BLaER1 treated with 17β-estradiol and CSF1 and Interleukin-3, amounts not matched to agents 10 nM and 100 nM (cell line): ENCODE data around the gene CCDC70.

Source experiments
- H3K27ac ChIP-seq, 11 experiments: shearing (Covaris generic); formaldehyde crosslinking; 2 replicates each; pipeline ENCODE4 v1.8.1; 2022
- H3K27me3 ChIP-seq, 11 experiments: shearing (Covaris generic); formaldehyde crosslinking; 2 replicates each; pipeline ENCODE4 v1.8.1; 2022
- H3K36me3 ChIP-seq, 11 experiments: shearing (Covaris generic); formaldehyde crosslinking; 2 replicates each; pipeline ENCODE4 v1.8.1; 2022
- H3K4me1 ChIP-seq, 10 experiments: shearing (Covaris generic); formaldehyde crosslinking; 2 replicates each; pipeline ENCODE4 v1.8.1; 2022
- H3K4me2 ChIP-seq, 11 experiments: shearing (Covaris generic); formaldehyde crosslinking; 2 replicates each; pipeline ENCODE4 v1.8.1; 2022
- H3K4me3 ChIP-seq, 10 experiments: shearing (Covaris generic); formaldehyde crosslinking; 2 replicates each; pipeline ENCODE4 v1.8.1; 2022
- H3K9ac ChIP-seq, 11 experiments: shearing (Covaris generic); formaldehyde crosslinking; 2 replicates each; pipeline ENCODE4 v1.8.1; 2022
- H3K9me3 ChIP-seq, 11 experiments: shearing (Covaris generic); formaldehyde crosslinking; replicated peaks in 1 of 11; 2 replicates each; pipeline ENCODE4 v1.8.1; 2022
- H4K20me1 ChIP-seq, 11 experiments: shearing (Covaris generic); formaldehyde crosslinking; 2 replicates each; pipeline ENCODE4 v1.8.1; 2022
- Cebpa-rat ChIP-seq, 11 experiments: shearing (Covaris generic); IDR thresholded peaks; 2 replicates each; pipeline ENCODE4 v1.8.1; 2022

The CCDC70 gene

GRCh38 chr13:51861723-51862300, at the start of gene CCDC70:
Gene CCDC70, plus strand, starts transcription at chr13:51861969. Its CDS starts 3,443 bp downstream, at chr13:51865412.
- Histone ChIP-seq H3K4me2 (peak within 1 kb of the TSS in 7 of 11 experiments; percentile 1 to 56 (median 47); a peak in 10 of 22 replicates), H4K20me1 (no peaks in the 10 kb centered on the region), H3K9me3 (peaks cover 0 to 12% (median 0%) of the 10 kb centered on the region in 11 experiments; a peak in 4 of 22 replicates), H3K36me3 (no peaks in the 10 kb centered on the region), H3K4me1 (peaks cover 0 to 32% (median 19%) of the 10 kb centered on the region in 10 experiments; a peak in 14 of 20 replicates), H3K27me3 (no peaks in the 10 kb centered on the region), H3K27ac (no peak within 1 kb of the TSS), H3K4me3 (no peak within 1 kb of the TSS), H3K9ac (no peak within 1 kb of the TSS)
- no peak for TF ChIP-seq Cebpa-rat (IDR thresholded peaks at IDR 0.05)

- H3K36me3 ChIP-seq: no peaks in the 10 kb centered on the region
- no peaks in the 10 kb centered on the region for H4K20me1 ChIP-seq
- H3K4me2 ChIP-seq: peak overlapping the region; percentile 72 to 93 (median 87)
- 0 out of 22 replicates have a peak, but pooled peaks cover 0 to 1% (median 0%) of the 10 kb centered on the region in 11 experiments for H3K9me3 ChIP-seq
- 0 out of 22 replicates have a peak overlapping the region, but pooled peaks of 1 of the 11 experiments have one; percentile 27 for H3K9ac ChIP-seq
- TF ChIP-seq Cebpa-rat (IDR thresholded peaks at IDR 0.05): no peak
- no peak overlapping the region for H3K4me3 ChIP-seq
- no peak overlapping the region; a peak in 1 of 22 replicates for H3K27ac ChIP-seq
- H3K27me3 ChIP-seq: no peaks in the 10 kb centered on the region
- peaks cover 62 to 86% (median 72%) of the 10 kb centered on the region in 10 experiments for H3K4me1 ChIP-seq
Observed at GRCh38 chr13:51814071-51814470, 47.7 kb upstream of the CCDC70 start.

GRCh38 chr13:51814825-51815650, 46.7 kb upstream of the CCDC70 start:
- H3K9ac ChIP-seq: peak overlapping the region in 10 of 11 experiments; percentile 25 to 53 (median 40); a peak in 12 of 22 replicates
- TF ChIP-seq Cebpa-rat (IDR thresholded peaks at IDR 0.05): no peak
- no peaks in the 10 kb centered on the region for H3K36me3 ChIP-seq
- peak overlapping the region; percentile 1 to 61 (median 45); a peak in 14 of 22 replicates for H3K27ac ChIP-seq
- H4K20me1 ChIP-seq: no peaks in the 10 kb centered on the region
- H3K4me1 ChIP-seq: peaks cover 71 to 96% (median 81%) of the 10 kb centered on the region in 10 experiments
- H3K4me2 ChIP-seq: peak overlapping the region; percentile 72 to 93 (median 87)
- H3K27me3 ChIP-seq: no peaks in the 10 kb centered on the region
- H3K9me3 ChIP-seq: no peaks in the 10 kb centered on the region
- H3K4me3 ChIP-seq: peak overlapping the region in 2 of 10 experiments; percentile 4 to 7; a peak in 1 of 20 replicates

GRCh38 chr13:51815848-51816247, 45.9 kb upstream of the CCDC70 start:
- Histone ChIP-seq H3K9me3 (no peaks in the 10 kb centered on the region), H3K36me3 (no peaks in the 10 kb centered on the region), H3K9ac (peak overlapping the region in 4 of 11 experiments; percentile 22 to 33 (median 28); a peak in 1 of 22 replicates), H3K4me1 (peaks cover 74 to 99% (median 86%) of the 10 kb centered on the region in 10 experiments), H3K4me3 (no peak overlapping the region), H3K4me2 (peak overlapping the region; percentile 72 to 93 (median 87); a peak in 21 of 22 replicates), H4K20me1 (no peaks in the 10 kb centered on the region), H3K27me3 (no peaks in the 10 kb centered on the region), H3K27ac (peak overlapping the region in 5 of 11 experiments; percentile 11 to 45 (median 31); a peak in 5 of 22 replicates)
- TF ChIP-seq Cebpa-rat (IDR thresholded peaks at IDR 0.05): no peak

GRCh38 chr13:51816604-51817249, 45.0 kb upstream of the CCDC70 start:
- H3K9ac ChIP-seq: no peak overlapping the region
- TF ChIP-seq Cebpa-rat (IDR thresholded peaks at IDR 0.05): no peak
- peak overlapping the region in 4 of 11 experiments; percentile 3 to 87 (median 16); a peak in 3 of 22 replicates for H3K4me2 ChIP-seq
- H3K36me3 ChIP-seq: no peaks in the 10 kb centered on the region
- no peak overlapping the region for H3K27ac ChIP-seq
- H4K20me1 ChIP-seq: no peaks in the 10 kb centered on the region
- peaks cover 74 to 99% (median 86%) of the 10 kb centered on the region in 10 experiments for H3K4me1 ChIP-seq
- H3K9me3 ChIP-seq: no peaks in the 10 kb centered on the region
- no peak overlapping the region for H3K4me3 ChIP-seq
- no peaks in the 10 kb centered on the region for H3K27me3 ChIP-seq

- Histone ChIP-seq H3K36me3 (no peaks in the 10 kb centered on the region), H3K4me3 (no peak overlapping the region), H4K20me1 (no peaks in the 10 kb centered on the region), H3K27me3 (no peaks in the 10 kb centered on the region), H3K27ac (peak overlapping the region in 2 of 11 experiments; percentile 77 to 92; a peak in 3 of 22 replicates), H3K9me3 (no peaks in the 10 kb centered on the region), H3K4me1 (peaks cover 74 to 99% (median 86%) of the 10 kb centered on the region in 10 experiments), H3K9ac (no peak overlapping the region), H3K4me2 (peak overlapping the region in 4 of 11 experiments; percentile 81 to 88 (median 84); a peak in 5 of 22 replicates)
- no peak for TF ChIP-seq Cebpa-rat (IDR thresholded peaks at IDR 0.05)
Observed at GRCh38 chr13:51817717-51818116, 44.1 kb upstream of the CCDC70 start.

- no peak for TF ChIP-seq Cebpa-rat (IDR thresholded peaks at IDR 0.05)
Observed at GRCh38 chr13:51818276-51818675, 43.5 kb upstream of the CCDC70 start.

GRCh38 chr13:51818781-51819511, 42.8 kb upstream of the CCDC70 start:
- H3K36me3 ChIP-seq: no peaks in the 10 kb centered on the region
- peaks cover 74 to 99% (median 86%) of the 10 kb centered on the region in 10 experiments for H3K4me1 ChIP-seq
- no peaks in the 10 kb centered on the region for H3K27me3 ChIP-seq
- no peak overlapping the region for H3K4me3 ChIP-seq
- no peak for TF ChIP-seq Cebpa-rat (IDR thresholded peaks at IDR 0.05)
- no peaks in the 10 kb centered on the region for H4K20me1 ChIP-seq
- peak overlapping the region; percentile 75 to 91 (median 83) for H3K4me2 ChIP-seq
- no peaks in the 10 kb centered on the region for H3K9me3 ChIP-seq
- H3K9ac ChIP-seq: peak overlapping the region in 3 of 11 experiments; percentile 2 to 58 (median 51); a peak in 3 of 22 replicates
- H3K27ac ChIP-seq: peak overlapping the region; percentile 72 to 93 (median 88); a peak in 21 of 22 replicates

More at GRCh38 chr13:51818276-51818675, 43.5 kb upstream of the CCDC70 start:
- Histone ChIP-seq H3K4me3 (no peak overlapping the region), H3K9me3 (no peaks in the 10 kb centered on the region), H3K27me3 (no peaks in the 10 kb centered on the region), H3K9ac (peak overlapping the region in 1 of 11 experiments; percentile 51; a peak in 1 of 22 replicates), H3K4me2 (peak overlapping the region in 5 of 11 experiments; percentile 4 to 88 (median 84); a peak in 8 of 22 replicates), H3K4me1 (peaks cover 74 to 99% (median 86%) of the 10 kb centered on the region in 10 experiments), H3K36me3 (no peaks in the 10 kb centered on the region), H4K20me1 (no peaks in the 10 kb centered on the region), H3K27ac (peak overlapping the region in 4 of 11 experiments; percentile 72 to 92 (median 83); a peak in 6 of 22 replicates)
